Uterus (tissue), 2 donors: ENCODE results near the gene CUBN.

ENCODE experiments used
- CTCF ChIP-seq, 4 experiments: fragments of 200-600 bp in 2 of 4; fragments of 450-650 bp in 2 of 4; sonication (generic) in 2 of 4; IDR thresholded peaks; one replicate each; pipeline ENCODE4 v1.5.1; 2016 to 2019; ENCODE audit warnings: antibody characterized with exemption in 4 of 4, mild to moderate bottlenecking in 2 of 4, moderate library complexity in 1 of 4
- POLR2A ChIP-seq, 2 donors: fragments of 450-650 bp; IDR thresholded peaks; one replicate each; pipeline ENCODE4 v1.6.1; 2016; ENCODE audit warnings: antibody characterized with exemption in 2 of 2, mild to moderate bottlenecking in 1 of 2, moderate library complexity in 1 of 2

- no peak for TF ChIP-seq CTCF (IDR thresholded peaks at IDR 0.05)
- TF ChIP-seq POLR2A (IDR thresholded peaks at IDR 0.05) = no peak
Observed at GRCh38 chr10:17049195-17049594, 80.4 kb downstream of the CUBN start.
